HG02870 (cell line): ENCODE results near the gene SLC27A5.

Experiments
- ATAC-seq: cut with Tn5 transposase; IDR thresholded peaks from one replicate; pipeline ENCODE4 v1.9.1; 2021; ENCODE audit warnings: mild to moderate bottlenecking, moderate library complexity; ENCODE audit not compliant: unreplicated experiment

SLC27A5 gene

GRCh38 chr19:58511353-58512208 lies at the start of gene SLC27A5:
TSS of gene SLC27A5 (minus strand) at chr19:58511992. CDS start at chr19:58511955, 37 bp downstream.
- ATAC-seq, result no peak

GRCh38 chr19:58560921-58561320 lies 49.1 kb upstream of the SLC27A5 start:
- no peak for ATAC-seq

GRCh38 chr19:58560007-58560887 lies 48.5 kb upstream of the SLC27A5 start:
- ATAC-seq, result no peak

- ATAC-seq, result no peak
Measured at GRCh38 chr19:58559275-58560006, 47.6 kb upstream of the SLC27A5 start.

GRCh38 chr19:58558623-58559274 lies 47.0 kb upstream of the SLC27A5 start:
- peak; percentile 52 for ATAC-seq

GRCh38 chr19:58558066-58558622 lies 46.4 kb upstream of the SLC27A5 start, which contains the start of gene UBE2M:
TSS of gene UBE2M (minus strand) at chr19:58558611. CDS start at chr19:58558381, 230 bp downstream.
- no peak for ATAC-seq

GRCh38 chr19:58557221-58558065 lies 45.7 kb upstream of the SLC27A5 start:
- no peak for ATAC-seq

GRCh38 chr19:58556622-58557220 lies 44.9 kb upstream of the SLC27A5 start:
- ATAC-seq, result no peak

GRCh38 chr19:58555920-58556621 lies 44.3 kb upstream of the SLC27A5 start:
- ATAC-seq, result no peak

- no peak for ATAC-seq
Measured at GRCh38 chr19:58555369-58555885, 43.6 kb upstream of the SLC27A5 start.

GRCh38 chr19:58554494-58555368 lies 42.9 kb upstream of the SLC27A5 start, which contains the start of gene CHMP2A:
TSS of gene CHMP2A (minus strand) at chr19:58555105. CDS start at chr19:58554212, 893 bp downstream.
- no peak for ATAC-seq

- no peak for ATAC-seq
Measured at GRCh38 chr19:58553799-58554493, 42.2 kb upstream of the SLC27A5 start.

- no peak for ATAC-seq
Measured at GRCh38 chr19:58552655-58553054, 40.9 kb upstream of the SLC27A5 start.

- ATAC-seq, result no peak
Measured at GRCh38 chr19:58551577-58552471, 40.0 kb upstream of the SLC27A5 start.

GRCh38 chr19:58551123-58551497 lies 39.3 kb upstream of the SLC27A5 start:
- ATAC-seq, result no peak
